DMS53 treated with DMSO at 0.1 percent for 48 hours (cell line): ENCODE results near the gene CPNE6.
A peak's percentile ranks its signal among the peaks of the same experiment; 100 is the strongest.
"Not testable (repeated sequence)": the region's sequence is repeated elsewhere in the genome, so short reads cannot be mapped to it uniquely, and the experiment has no call there.

Source experiments
- DNase-seq: peaks from one replicate; lab custom pipeline; 2025; ENCODE audit not compliant: unreplicated experiment; lab: John Stamatoyannopoulos, UW

Gene CPNE6

GRCh38 chr14:24071144-24071697, at the start of gene CPNE6:
TSS of gene CPNE6 (plus strand) at chr14:24071562. CDS start at chr14:24072937, 1,375 bp downstream.
- DNase-seq = no peak

GRCh38 chr14:24024939-24025418, 46.4 kb upstream of the CPNE6 start:
- not testable (repeated sequence) for DNase-seq

- DNase-seq = not testable (repeated sequence)
Observed at GRCh38 chr14:24029687-24030086, 41.7 kb upstream of the CPNE6 start.

- DNase-seq = not testable (repeated sequence)
Observed at GRCh38 chr14:24031331-24031730, 40.0 kb upstream of the CPNE6 start.

- DNase-seq = no peak
Observed at GRCh38 chr14:24032727-24033418, 38.5 kb upstream of the CPNE6 start.

- DNase-seq = not testable (repeated sequence)
Observed at GRCh38 chr14:24035769-24036168, 35.6 kb upstream of the CPNE6 start.

GRCh38 chr14:24036169-24036962, 35.0 kb upstream of the CPNE6 start:
- DNase-seq = peak; percentile 50

GRCh38 chr14:24036963-24037657, 34.3 kb upstream of the CPNE6 start:
- DNase-seq = not testable (repeated sequence)

- peak; percentile 19 for DNase-seq
Observed at GRCh38 chr14:24037658-24038037, 33.7 kb upstream of the CPNE6 start.

GRCh38 chr14:24038686-24039085, 32.7 kb upstream of the CPNE6 start:
- no peak for DNase-seq

GRCh38 chr14:24040692-24041091, 30.7 kb upstream of the CPNE6 start:
- DNase-seq = no peak

GRCh38 chr14:24042746-24043145, 28.6 kb upstream of the CPNE6 start:
- no peak for DNase-seq

GRCh38 chr14:24049002-24049401, 22.4 kb upstream of the CPNE6 start:
- not testable (repeated sequence) for DNase-seq

- DNase-seq = not testable (repeated sequence)
Observed at GRCh38 chr14:24050753-24051152, 20.6 kb upstream of the CPNE6 start.

GRCh38 chr14:24051176-24051788, 20.1 kb upstream of the CPNE6 start:
- no peak for DNase-seq

GRCh38 chr14:24051789-24052655, 19.3 kb upstream of the CPNE6 start, which contains the start of gene CARMIL3:
TSS of gene CARMIL3 (plus strand) at chr14:24052009. CDS start at chr14:24052154, 145 bp downstream.
- peak; percentile 45 for DNase-seq

- no peak for DNase-seq
Observed at GRCh38 chr14:24052656-24053547, 18.5 kb upstream of the CPNE6 start.

GRCh38 chr14:24053548-24054323, 17.6 kb upstream of the CPNE6 start:
- DNase-seq = no peak
